SU-DHL-6 (cell line): ENCODE results near the gene FRY.

Source experiments
- H2AFZ ChIP-seq: fragments of 200-600 bp; sonication (generic); 2 replicates; pipeline ENCODE4 v1.6.1; 2014; ENCODE audit warnings: low read depth, mild to moderate bottlenecking, moderate library complexity, mixed read lengths, antibody characterized with exemption, low read length; ENCODE audit not compliant: severe bottlenecking
- H3F3A ChIP-seq: fragments of 200-600 bp; shearing (Covaris generic); 2 replicates; pipeline ENCODE4 v1.6.0; 2016; ENCODE audit warnings: antibody characterized with exemption, mild to moderate bottlenecking; ENCODE audit not compliant: insufficient read depth
- H3K27ac ChIP-seq: fragments of 200-600 bp; sonication (generic); 2 replicates; pipeline ENCODE4 v1.5.1; 2016; ENCODE audit warnings: low read depth, mild to moderate bottlenecking, low read length, moderate library complexity, mixed read lengths
- H3K27me3 ChIP-seq: fragments of 200-600 bp; sonication (generic), shearing (Covaris generic); 2 replicates; pipeline ENCODE4 v1.6.0; 2014; ENCODE audit warnings: mild to moderate bottlenecking, low read length
- H3K36me3 ChIP-seq: fragments of 200-600 bp; sonication (generic); 2 replicates; pipeline ENCODE4 v1.6.1; 2014; ENCODE audit warnings: mild to moderate bottlenecking, low read length, mixed read lengths
- H3K4me2 ChIP-seq: fragments of 300-600, 200-600 bp; shearing (Covaris generic), sonication (generic); 2 replicates; pipeline ENCODE4 v1.6.0; 2014; ENCODE audit warnings: low read length, low read depth, mild to moderate bottlenecking; ENCODE audit not compliant: poor library complexity, severe bottlenecking
- H3K4me3 ChIP-seq: fragments of 200-600 bp; sonication (generic); 2 replicates; pipeline ENCODE4 v1.5.1; 2014; ENCODE audit warnings: antibody characterized with exemption, low read length, mild to moderate bottlenecking, mixed read lengths; ENCODE audit not compliant: insufficient read depth, poor library complexity, severe bottlenecking
- H3K79me2 ChIP-seq: fragments of 200-600 bp; sonication (generic); 2 replicates; pipeline ENCODE4 v1.6.1; 2014; ENCODE audit warnings: mild to moderate bottlenecking, low read length, moderate library complexity; ENCODE audit not compliant: insufficient read depth
- H3K9ac ChIP-seq: fragments of 200-600 bp; sonication (generic); 2 replicates; pipeline ENCODE4 v1.7.0; 2014; ENCODE audit warnings: mild to moderate bottlenecking, low read length
- H3K9me2 ChIP-seq: fragments of 200-600 bp; sonication (generic); replicated peaks from 2 replicates; pipeline ENCODE4 v1.6.1; 2014; ENCODE audit warnings: low read length; ENCODE audit not compliant: insufficient read depth
- H3K9me3 ChIP-seq: fragments of 200-600 bp; sonication (generic); 2 replicates; pipeline ENCODE4 v1.6.1; 2014; ENCODE audit warnings: low read length, mixed read lengths; ENCODE audit not compliant: insufficient read depth
- H4K20me1 ChIP-seq: fragments of 200-600 bp; sonication (generic); 2 replicates; pipeline ENCODE4 v1.6.1; 2014; ENCODE audit warnings: low read depth, mild to moderate bottlenecking, antibody characterized with exemption, low read length, moderate library complexity, mixed read lengths
- EZH2phosphoT487 ChIP-seq: fragments of 200-600 bp; sonication (generic), shearing (Covaris generic); conservative IDR thresholded peaks from 2 replicates; pipeline ENCODE4 v1.6.1; 2018; ENCODE audit warnings: mild to moderate bottlenecking, antibody characterized with exemption, low read length, moderate library complexity, mixed read lengths
- TF ChIP-seq, protein P1 (sequence below): fragments of 200-600 bp; sonication (generic); IDR thresholded peaks from one replicate; pipeline ENCODE4 v1.5.1; 2017; ENCODE audit warnings: antibody characterized with exemption, mild to moderate bottlenecking, low read length, moderate library complexity; ENCODE audit not compliant: insufficient read depth, poor library complexity, severe bottlenecking

The FRY gene

DNA sequence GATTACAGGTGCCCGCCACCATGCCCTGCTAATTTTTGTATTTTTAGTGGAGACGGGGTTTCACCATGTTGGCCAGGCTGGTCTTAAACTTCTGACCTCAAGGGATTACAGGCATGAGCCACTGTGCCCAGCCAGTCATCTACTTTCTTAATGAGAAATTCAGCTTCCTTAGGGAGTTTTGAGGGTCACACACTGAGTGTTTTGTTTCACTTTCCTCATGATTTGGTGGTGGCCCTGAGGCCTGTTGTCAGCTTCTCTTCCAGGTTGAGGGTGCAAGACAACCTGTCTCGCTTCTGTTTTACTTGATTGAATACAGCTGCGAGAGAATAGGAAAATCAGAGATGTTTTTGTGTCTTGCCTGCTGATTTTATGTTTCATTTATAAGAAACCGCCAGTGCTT lies 9.9 kb downstream of the FRY start:
- Histone ChIP-seq H3F3A (no peaks in the 10 kb centered on the region), H3K9ac (no peak overlapping the region), H3K4me3 (no peak overlapping the region), H4K20me1 (no peaks in the 10 kb centered on the region), H3K9me2 (no peaks in the 10 kb centered on the region), H2AFZ (no peak overlapping the region), H3K4me2 (no peak overlapping the region), H3K9me3 (no peaks in the 10 kb centered on the region), H3K79me2 (no peaks in the 10 kb centered on the region), H3K27me3 (no peaks in the 10 kb centered on the region), H3K27ac (no peak overlapping the region), H3K36me3 (no peaks in the 10 kb centered on the region)
- TF ChIP-seq, protein P1, sequence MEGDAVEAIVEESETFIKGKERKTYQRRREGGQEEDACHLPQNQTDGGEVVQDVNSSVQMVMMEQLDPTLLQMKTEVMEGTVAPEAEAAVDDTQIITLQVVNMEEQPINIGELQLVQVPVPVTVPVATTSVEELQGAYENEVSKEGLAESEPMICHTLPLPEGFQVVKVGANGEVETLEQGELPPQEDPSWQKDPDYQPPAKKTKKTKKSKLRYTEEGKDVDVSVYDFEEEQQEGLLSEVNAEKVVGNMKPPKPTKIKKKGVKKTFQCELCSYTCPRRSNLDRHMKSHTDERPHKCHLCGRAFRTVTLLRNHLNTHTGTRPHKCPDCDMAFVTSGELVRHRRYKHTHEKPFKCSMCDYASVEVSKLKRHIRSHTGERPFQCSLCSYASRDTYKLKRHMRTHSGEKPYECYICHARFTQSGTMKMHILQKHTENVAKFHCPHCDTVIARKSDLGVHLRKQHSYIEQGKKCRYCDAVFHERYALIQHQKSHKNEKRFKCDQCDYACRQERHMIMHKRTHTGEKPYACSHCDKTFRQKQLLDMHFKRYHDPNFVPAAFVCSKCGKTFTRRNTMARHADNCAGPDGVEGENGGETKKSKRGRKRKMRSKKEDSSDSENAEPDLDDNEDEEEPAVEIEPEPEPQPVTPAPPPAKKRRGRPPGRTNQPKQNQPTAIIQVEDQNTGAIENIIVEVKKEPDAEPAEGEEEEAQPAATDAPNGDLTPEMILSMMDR: no peak
- no peak for TF ChIP-seq EZH2phosphoT487

DNA sequence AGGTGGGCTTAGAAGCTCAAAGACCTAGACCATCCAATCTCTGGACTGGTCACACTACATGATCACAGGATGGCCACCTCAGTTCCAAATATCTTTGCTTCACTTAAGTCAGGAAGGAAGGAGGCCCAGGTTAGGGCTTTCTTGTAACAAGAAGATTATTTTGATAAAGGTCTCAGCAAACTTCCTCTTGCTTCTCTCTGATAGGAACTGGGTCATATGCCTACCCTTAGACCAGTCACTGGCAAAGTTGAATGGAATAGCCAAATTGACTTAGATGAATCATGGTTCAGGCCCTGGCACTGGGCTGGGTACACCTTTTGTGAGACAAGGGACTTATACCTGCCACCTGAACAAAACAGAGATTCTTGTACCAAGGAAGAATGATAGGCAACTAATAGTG lies 11.0 kb downstream of the FRY start:
- H4K20me1 ChIP-seq: no peaks in the 10 kb centered on the region
- TF ChIP-seq, protein P1: no peak
- no peak for TF ChIP-seq EZH2phosphoT487
- H3K4me2 ChIP-seq: no peak overlapping the region
- no peaks in the 10 kb centered on the region for H3K9me2 ChIP-seq
- no peaks in the 10 kb centered on the region for H3K36me3 ChIP-seq
- no peaks in the 10 kb centered on the region for H3F3A ChIP-seq
- H3K27me3 ChIP-seq: no peaks in the 10 kb centered on the region
- H3K27ac ChIP-seq: no peak overlapping the region
- H3K4me3 ChIP-seq: no peak overlapping the region
- no peak overlapping the region for H3K9ac ChIP-seq
- no peaks in the 10 kb centered on the region for H3K9me3 ChIP-seq
- H3K79me2 ChIP-seq: no peaks in the 10 kb centered on the region
- H2AFZ ChIP-seq: no peak overlapping the region

DNA sequence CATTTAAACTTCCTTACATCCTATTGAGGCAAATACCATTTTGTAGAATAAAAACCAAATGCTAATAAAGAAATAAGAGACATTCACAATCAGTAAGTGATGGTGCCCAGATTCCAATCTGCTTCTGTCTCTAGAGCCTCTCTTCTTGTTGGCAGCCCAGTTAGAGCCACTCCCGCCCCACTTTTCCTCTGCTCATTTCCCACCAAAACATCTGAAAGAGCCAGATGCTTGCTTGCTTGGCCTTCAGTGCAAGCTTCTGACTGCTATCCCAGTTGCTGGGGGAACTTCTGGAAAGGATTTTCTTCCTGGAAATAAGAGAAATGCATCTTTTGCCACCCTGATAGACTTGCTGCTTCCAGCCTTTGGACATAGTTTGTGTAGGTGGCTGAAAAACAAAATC lies 12.9 kb downstream of the FRY start:
- H2AFZ ChIP-seq: no peak overlapping the region
- no peaks in the 10 kb centered on the region for H3K79me2 ChIP-seq
- H3F3A ChIP-seq: no peaks in the 10 kb centered on the region
- H3K9me2 ChIP-seq: no peaks in the 10 kb centered on the region
- TF ChIP-seq EZH2phosphoT487: no peak
- TF ChIP-seq, protein P1: no peak
- no peaks in the 10 kb centered on the region for H3K27me3 ChIP-seq
- H3K9me3 ChIP-seq: no peaks in the 10 kb centered on the region
- H3K36me3 ChIP-seq: no peaks in the 10 kb centered on the region
- H3K9ac ChIP-seq: no peak overlapping the region
- H3K27ac ChIP-seq: no peak overlapping the region
- H3K4me3 ChIP-seq: no peak overlapping the region
- no peak overlapping the region for H3K4me2 ChIP-seq
- H4K20me1 ChIP-seq: no peaks in the 10 kb centered on the region
